ENCODE data around the gene TBL3.

TBL3 gene

GRCh38 chr16:1944612-1945199 is 27.1 kb upstream of the TBL3 start:
- in situ Hi-C loops (cut with MboI; ENCODE audit: low pct_unique_long_range_greater_than_20kb, low sequenced_read_pairs, unreplicated experiment), result no loop called here
- no peak for DNase-seq (ENCODE audit: low spot score)
- TF ChIP-seq CTCF (IDR thresholded peaks at IDR 0.05; ENCODE audit: extremely low read depth, insufficient read depth, missing control alignments), result no peak

GRCh38 chr16:1945559-1946391 is 26.1 kb upstream of the TBL3 start:
- no peak for DNase-seq (ENCODE audit: low spot score)
- no peak for TF ChIP-seq CTCF (IDR thresholded peaks at IDR 0.05; ENCODE audit: extremely low read depth, insufficient read depth, missing control alignments)
- in situ Hi-C loops (cut with MboI; ENCODE audit: low pct_unique_long_range_greater_than_20kb, low sequenced_read_pairs, unreplicated experiment), result no loop called here

GRCh38 chr16:1946495-1947368 is 25.1 kb upstream of the TBL3 start:
- TF ChIP-seq CTCF (IDR thresholded peaks at IDR 0.05; ENCODE audit: extremely low read depth, insufficient read depth, missing control alignments), result no peak
- no peak for DNase-seq (ENCODE audit: low spot score)
- in situ Hi-C loops (cut with MboI; ENCODE audit: low pct_unique_long_range_greater_than_20kb, low sequenced_read_pairs, unreplicated experiment), result no loop called here

- in situ Hi-C loops (cut with MboI; ENCODE audit: low pct_unique_long_range_greater_than_20kb, low sequenced_read_pairs, unreplicated experiment), result no loop called here
- no peak for TF ChIP-seq CTCF (IDR thresholded peaks at IDR 0.05; ENCODE audit: extremely low read depth, insufficient read depth, missing control alignments)
- DNase-seq (ENCODE audit: low spot score), result no peak
Observed at GRCh38 chr16:1947369-1947670, 24.5 kb upstream of the TBL3 start.

- no peak for DNase-seq (ENCODE audit: low spot score)
- no peak for TF ChIP-seq CTCF (IDR thresholded peaks at IDR 0.05; ENCODE audit: extremely low read depth, insufficient read depth, missing control alignments)
- in situ Hi-C loops (cut with MboI; ENCODE audit: low pct_unique_long_range_greater_than_20kb, low sequenced_read_pairs, unreplicated experiment), result no loop called here
Observed at GRCh38 chr16:1949507-1949906, 22.3 kb upstream of the TBL3 start.

GRCh38 chr16:1950047-1950446 is 21.8 kb upstream of the TBL3 start:
- no peak for DNase-seq (ENCODE audit: low spot score)
- in situ Hi-C loops (cut with MboI; ENCODE audit: low pct_unique_long_range_greater_than_20kb, low sequenced_read_pairs, unreplicated experiment), result no loop called here
- no peak for TF ChIP-seq CTCF (IDR thresholded peaks at IDR 0.05; ENCODE audit: extremely low read depth, insufficient read depth, missing control alignments)
